ENCODE measurements around the gene ZMYND15. TPM values are rescaled to one million over a fixed set of nuclear protein-coding genes. Genes with fewer than 3 reads are reported as not detected.
A peak's percentile ranks its signal among the peaks of the same experiment; 100 is the strongest.

Gene ZMYND15
- total and polyA plus RNA-seq, 2 of the 13 experiments (the other 11 are each of a cell fraction or from before 2014, with no cell fraction given): 0.24 to 2.7 TPM

- TF ChIP-seq GATAD1 (CRISPR knock-in tag; IDR thresholded peaks at IDR 0.05): no peak; the same call in 1 of the 2 replicates
- no peak for TF ChIP-seq ZNF225 (CRISPR knock-in tag; IDR thresholded peaks at IDR 0.05)
- TF ChIP-seq SNRNP70 (IDR thresholded peaks at IDR 0.05; ENCODE audit: low read depth, low read length): no peak
- TF ChIP-seq SNAI1 (CRISPR knock-in tag; IDR thresholded peaks at IDR 0.05; ENCODE audit: borderline replicate concordance): no peak
- peak; percentile 61 for TF ChIP-seq GFI1 (CRISPR knock-in tag; IDR thresholded peaks at IDR 0.05; ENCODE audit: borderline replicate concordance)
- TF ChIP-seq CBFB (CRISPR knock-in tag; IDR thresholded peaks at IDR 0.05): peak; percentile 76; the same call in 1 of the 2 replicates
- TF ChIP-seq SALL1 (CRISPR knock-in tag; IDR thresholded peaks at IDR 0.05): peak; percentile 82
- no peak for TF ChIP-seq ZNF616 (CRISPR knock-in tag; IDR thresholded peaks at IDR 0.05; ENCODE audit: low read depth)
- peak; percentile 65; the same call in 1 of the 2 replicates for TF ChIP-seq EED (CRISPR knock-in tag; IDR thresholded peaks at IDR 0.05)
- TF ChIP-seq ZNF281 (CRISPR knock-in tag; IDR thresholded peaks at IDR 0.05; ENCODE audit: borderline replicate concordance): peak; percentile 51; the same call in 1 of the 2 replicates
- TF ChIP-seq CENPT (CRISPR knock-in tag; IDR thresholded peaks at IDR 0.05; ENCODE audit: low read depth): no peak
- TF ChIP-seq SYNCRIP (IDR thresholded peaks at IDR 0.05; ENCODE audit: insufficient read depth, low read depth, low read length): no peak
- peak; percentile 18; the same call in 1 of the 2 replicates for TF ChIP-seq MAFF (IDR thresholded peaks at IDR 0.05; ENCODE audit: low read depth, low read length)
- TF ChIP-seq ZNF460 (CRISPR knock-in tag; IDR thresholded peaks at IDR 0.05; ENCODE audit: borderline replicate concordance): no peak
- TF ChIP-seq ZNF280B (CRISPR knock-in tag; IDR thresholded peaks at IDR 0.05; ENCODE audit: borderline replicate concordance): peak; percentile 52; the same call in 1 of the 2 replicates
- TF ChIP-seq MIER3 (CRISPR knock-in tag; IDR thresholded peaks at IDR 0.05; ENCODE audit: borderline replicate concordance): peak; percentile 46
- peak; percentile 77; the same call in 1 of the 2 replicates for TF ChIP-seq ZNF580 (CRISPR knock-in tag; IDR thresholded peaks at IDR 0.05; ENCODE audit: borderline replicate concordance, low read depth)
- no peak for TF ChIP-seq DNMT3B (CRISPR knock-in tag; conservative IDR thresholded peaks at IDR 0.05)
- no peak for TF ChIP-seq ZNF678 (CRISPR knock-in tag; IDR thresholded peaks at IDR 0.05)
- TF ChIP-seq SP140L (CRISPR knock-in tag; IDR thresholded peaks at IDR 0.05; ENCODE audit: borderline replicate concordance): no peak
- TF ChIP-seq CREB3 (CRISPR knock-in tag; IDR thresholded peaks at IDR 0.05): no peak
- 0 out of 2 replicates have a peak, but pooled peaks have one; percentile 32 for TF ChIP-seq GABPB1 (CRISPR knock-in tag; IDR thresholded peaks at IDR 0.05)
- TF ChIP-seq PLSCR1 (CRISPR knock-in tag; IDR thresholded peaks at IDR 0.05; ENCODE audit: borderline replicate concordance): no peak
Measured at GRCh38 chr17:4721203-4722135, 18.2 kb upstream of the ZMYND15 start (continued).
